ENCODE data around the gene CKAP5.

DNA sequence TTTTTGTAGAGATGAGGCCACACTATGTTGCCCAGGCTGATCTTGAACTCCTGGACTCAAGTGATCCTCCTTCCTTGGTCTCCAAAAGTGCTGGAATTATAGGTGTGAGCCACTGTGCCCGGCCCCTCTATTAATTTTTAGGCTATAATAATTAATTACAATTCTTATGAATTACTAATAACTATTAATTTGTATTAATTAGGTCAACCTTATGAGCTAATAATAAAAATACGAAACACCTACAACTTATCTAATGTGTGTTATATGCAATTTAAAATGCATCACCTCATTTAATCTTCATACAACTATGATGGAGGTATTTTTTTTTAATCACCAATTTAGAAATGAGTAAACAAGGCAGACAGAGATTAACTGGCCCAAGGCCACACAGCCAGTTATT lies 46.0 kb upstream of the CKAP5 start:
- TF ChIP-seq ZBTB49 (tag by site-specific recombination; IDR thresholded peaks at IDR 0.05; ENCODE audit: low read depth) (no peak), CTCF (tag by site-specific recombination; IDR thresholded peaks at IDR 0.05) (no peak), ZNF560 (tag by site-specific recombination; IDR thresholded peaks at IDR 0.05; ENCODE audit: borderline replicate concordance) (no peak), HOXD13 (CRISPR knock-in tag; IDR thresholded peaks at IDR 0.05; ENCODE audit: borderline replicate concordance) (no peak)

All from HEK293 (cell line).